HG03521 (cell line): ENCODE measurements around the gene MOV10L1.
"Not testable (repeated sequence)": the region's sequence is repeated elsewhere in the genome, so short reads cannot be mapped to it uniquely, and the experiment has no call there.

Source experiments
- ATAC-seq: cut with Tn5 transposase; IDR thresholded peaks from one replicate; pipeline ENCODE4 v1.9.1; 2021; ENCODE audit warnings: mild to moderate bottlenecking, moderate library complexity; ENCODE audit not compliant: unreplicated experiment

The MOV10L1 gene

DNA sequence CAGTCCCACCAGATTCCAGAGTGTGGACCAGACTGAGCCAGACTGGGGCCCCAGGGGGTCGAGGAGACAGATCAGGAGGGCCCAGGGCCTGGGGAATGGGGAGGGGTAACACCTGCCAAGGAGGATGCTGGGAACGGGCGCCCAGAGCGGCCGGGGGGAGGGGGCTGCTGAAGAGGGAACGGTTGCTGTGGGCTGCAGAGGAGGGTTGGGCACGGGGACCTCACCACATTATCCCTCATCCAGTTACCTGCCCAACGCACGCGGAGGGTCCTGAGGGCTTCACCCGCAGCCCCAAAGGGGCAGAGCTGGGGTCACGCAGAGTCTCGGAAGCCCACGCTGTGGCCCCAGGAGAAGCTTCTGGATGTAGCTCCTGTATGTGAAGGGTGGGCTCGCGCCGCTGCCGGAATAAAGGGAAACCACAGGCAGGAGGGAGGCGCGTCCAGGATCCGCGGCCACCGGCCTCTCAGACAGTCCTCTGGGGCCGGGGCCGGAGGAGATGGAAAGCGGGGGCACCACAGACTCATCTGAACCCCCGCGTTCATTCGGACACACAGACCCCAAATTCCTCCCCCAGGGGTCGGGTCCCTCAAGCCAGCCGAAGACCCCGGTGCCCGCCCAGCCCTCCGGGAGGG lies 110.1 kb downstream of the MOV10L1 start:
- ATAC-seq, result no peak

DNA sequence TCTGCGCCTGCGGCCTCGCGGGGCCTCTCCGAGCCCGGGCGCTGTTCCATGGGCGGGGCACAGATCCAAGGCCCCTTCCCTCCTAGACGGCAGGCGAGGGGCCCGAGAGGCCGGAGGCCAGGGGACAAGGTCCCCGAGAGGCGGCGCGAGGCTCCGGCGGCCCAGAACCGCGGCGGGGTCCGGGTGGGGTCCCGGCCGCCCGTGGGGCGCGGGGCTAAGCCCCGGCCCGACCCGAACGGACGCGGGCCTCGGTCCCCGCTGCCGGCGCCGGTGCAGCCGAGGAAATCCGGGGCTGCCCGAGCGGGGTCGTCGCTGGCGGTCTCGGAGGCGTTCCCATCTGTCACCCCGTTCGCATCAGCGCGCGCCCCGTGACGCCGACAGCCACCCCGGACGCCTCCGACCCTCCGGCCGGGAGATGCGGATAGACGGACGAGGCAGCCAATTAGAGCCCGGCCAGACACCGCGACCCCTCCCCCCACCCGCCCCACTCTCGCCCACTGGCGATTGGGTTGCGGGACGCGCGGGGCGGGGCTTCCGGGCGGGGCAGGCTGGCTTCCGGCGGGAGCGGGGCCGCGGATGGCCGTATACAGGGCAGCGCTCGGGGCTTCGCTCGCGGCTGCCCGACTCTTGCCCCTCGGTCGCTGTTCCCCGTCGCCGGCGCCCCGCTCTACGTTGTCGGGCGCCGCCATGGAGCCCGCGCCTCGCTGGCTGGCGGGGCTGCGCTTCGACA lies 110.8 kb downstream of the MOV10L1 start, which contains the start of gene SELENOO:
Gene SELENOO, plus strand, starts transcription at position 551 of the 730 bp plus-strand sequence. Its CDS starts 26 bp downstream, at position 577.
- ATAC-seq, result peak; percentile 69

DNA sequence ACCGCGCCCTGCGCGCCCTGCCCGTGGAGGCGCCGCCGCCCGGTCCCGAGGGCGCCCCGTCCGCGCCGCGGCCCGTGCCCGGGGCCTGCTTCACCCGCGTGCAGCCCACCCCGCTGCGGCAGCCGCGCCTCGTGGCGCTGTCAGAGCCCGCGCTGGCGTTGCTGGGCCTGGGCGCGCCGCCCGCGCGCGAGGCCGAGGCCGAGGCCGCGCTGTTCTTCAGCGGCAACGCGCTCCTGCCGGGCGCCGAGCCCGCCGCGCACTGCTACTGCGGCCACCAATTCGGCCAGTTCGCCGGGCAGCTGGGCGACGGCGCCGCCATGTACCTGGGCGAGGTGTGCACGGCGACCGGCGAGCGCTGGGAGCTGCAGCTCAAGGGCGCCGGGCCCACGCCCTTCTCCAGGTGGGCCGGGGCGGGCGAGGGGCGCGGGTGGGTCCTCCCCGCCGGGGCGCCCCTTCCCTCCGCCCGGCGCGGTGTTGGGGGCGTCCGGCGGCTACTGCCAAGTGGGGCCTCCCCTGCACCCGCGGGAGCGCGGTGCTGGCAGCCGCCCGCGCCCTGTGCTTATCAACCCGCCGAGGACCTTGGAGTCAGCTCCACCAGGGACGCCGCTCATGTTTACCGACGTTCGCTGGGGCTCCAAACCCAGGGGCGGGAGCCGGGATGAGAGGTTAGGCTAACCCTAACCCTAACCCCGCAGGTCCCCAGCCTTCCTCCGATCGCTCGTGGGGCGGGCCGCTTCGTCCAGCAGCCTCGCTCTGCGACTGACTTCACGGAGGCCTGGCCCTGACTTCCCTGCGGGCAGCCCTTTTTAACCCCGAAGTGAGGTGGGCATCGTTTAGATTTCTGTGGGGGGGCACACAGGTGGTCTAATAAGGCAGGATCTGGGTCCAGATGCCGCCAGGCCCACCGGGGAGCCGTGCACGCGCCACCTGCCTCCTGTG lies 111.7 kb downstream of the MOV10L1 start:
- ATAC-seq, result peak; percentile 17

DNA sequence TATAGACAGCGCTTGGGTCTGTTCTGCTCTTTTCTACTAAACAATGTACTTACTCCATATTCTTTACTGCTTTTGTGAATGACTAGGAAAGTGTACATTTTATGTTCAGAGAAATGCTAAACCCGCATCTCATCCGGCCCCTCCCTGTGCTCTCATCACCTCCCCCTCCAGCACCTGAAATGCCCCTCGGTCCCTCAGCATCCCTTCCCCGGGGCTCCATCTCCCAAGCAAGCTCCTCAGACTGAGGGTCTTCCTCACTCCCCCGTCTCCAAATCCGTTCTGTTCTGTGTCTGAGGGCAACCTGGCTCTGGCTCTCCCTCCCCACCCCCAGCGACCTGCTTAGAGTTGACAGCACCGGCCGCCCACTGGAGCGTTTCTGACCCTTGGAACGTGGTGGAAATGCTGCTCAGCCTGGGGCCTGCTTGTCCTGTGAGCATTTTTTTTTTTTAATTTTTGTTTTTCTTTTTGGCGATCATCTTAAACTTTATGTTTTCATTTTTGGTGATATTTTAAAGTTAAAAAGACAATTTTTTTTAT lies 112.4 kb downstream of the MOV10L1 start:
- no peak for ATAC-seq

DNA sequence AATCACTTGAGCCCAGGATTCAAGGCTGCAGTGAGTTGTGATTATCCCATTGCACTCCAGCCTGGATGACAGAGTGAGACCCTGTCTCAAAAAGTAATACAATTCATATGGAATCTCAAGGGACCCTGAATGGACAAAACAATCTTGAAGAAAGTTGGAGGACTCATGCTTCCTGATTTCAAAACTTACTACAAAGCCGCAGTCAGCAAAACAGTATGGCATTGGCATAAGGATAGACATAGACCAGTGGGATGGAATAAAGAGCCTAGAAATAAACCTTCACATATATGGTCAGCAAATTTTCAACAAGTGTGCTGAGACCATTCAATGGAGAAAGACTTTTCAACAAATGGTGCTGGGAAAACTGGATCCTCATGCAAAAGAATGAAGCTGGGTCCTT lies 113.5 kb downstream of the MOV10L1 start:
- ATAC-seq, result no peak

DNA sequence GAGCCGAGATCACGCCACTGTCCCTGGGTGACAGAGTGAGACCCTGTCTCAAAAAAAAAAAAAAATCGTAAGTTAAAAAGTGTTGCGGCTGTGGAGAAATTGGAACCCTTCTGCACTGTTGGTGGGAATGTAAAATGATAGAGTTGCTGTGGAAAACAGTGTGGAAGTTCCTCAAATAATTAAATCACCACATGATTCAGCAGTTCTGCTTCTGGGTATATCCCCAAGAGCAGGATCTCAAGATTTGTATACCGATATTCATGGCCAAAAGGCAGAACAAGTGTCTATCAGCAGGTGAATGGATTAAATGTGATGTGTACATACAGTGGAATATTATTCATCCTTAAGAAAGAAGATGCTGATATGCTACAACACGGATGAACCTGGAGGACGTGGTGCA lies 114.8 kb downstream of the MOV10L1 start:
- ATAC-seq, result no peak

DNA sequence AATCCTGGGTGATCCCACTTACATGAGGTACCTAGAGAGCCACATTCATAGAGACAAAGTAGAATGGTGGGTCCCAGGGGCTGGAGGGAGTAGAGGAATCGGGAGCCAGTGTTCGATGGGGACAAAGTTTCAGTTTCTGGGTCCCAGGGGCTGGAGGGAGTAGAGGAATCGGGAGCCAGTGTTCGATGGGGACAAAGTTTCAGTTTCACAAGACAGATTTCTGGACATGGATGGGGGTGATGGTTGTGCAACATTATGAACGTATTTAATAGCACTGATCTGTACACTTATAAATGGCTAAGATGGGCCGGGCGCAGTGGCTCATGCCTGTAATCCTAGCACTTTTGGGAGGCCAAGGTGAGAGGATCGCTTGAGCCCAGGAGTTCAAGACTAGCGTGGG lies 115.2 kb downstream of the MOV10L1 start:
- not testable (repeated sequence) for ATAC-seq

DNA sequence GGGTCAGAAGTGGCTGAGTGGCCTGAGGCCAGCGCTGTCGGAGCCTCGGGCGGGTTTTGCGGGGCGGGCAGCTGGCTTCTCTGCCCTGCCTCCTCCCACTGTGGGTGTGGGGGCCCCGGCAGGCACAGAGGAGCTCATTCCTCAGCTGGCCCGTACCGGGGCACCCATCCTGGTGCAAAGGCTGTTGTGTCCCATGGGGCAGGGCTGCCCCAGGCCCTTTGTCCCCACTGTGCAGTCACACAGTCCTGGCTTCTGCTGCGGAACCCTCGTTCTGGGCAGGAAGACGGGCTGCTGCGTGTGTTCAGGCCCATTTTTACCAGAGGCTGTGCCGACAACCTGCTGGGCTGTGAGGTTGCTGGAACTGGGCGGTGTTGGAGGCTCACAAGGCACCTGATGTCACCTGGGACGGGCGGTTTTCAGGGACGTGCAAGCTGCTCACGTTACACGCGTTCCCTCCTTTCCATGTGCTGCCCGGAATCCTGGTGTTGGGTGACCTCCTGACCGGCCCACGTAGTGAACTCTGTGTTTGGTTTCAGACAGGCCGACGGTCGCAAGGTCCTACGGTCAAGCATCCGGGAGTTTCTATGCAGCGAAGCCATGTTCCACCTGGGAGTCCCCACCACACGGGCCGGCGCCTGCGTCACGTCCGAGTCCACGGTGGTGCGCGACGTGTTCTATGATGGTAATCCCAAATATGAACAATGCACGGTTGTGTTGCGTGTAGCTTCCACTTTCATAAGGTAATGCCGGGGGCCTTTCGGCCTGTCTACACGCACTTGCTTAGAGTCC lies 116.2 kb downstream of the MOV10L1 start:
- ATAC-seq, result no peak

DNA sequence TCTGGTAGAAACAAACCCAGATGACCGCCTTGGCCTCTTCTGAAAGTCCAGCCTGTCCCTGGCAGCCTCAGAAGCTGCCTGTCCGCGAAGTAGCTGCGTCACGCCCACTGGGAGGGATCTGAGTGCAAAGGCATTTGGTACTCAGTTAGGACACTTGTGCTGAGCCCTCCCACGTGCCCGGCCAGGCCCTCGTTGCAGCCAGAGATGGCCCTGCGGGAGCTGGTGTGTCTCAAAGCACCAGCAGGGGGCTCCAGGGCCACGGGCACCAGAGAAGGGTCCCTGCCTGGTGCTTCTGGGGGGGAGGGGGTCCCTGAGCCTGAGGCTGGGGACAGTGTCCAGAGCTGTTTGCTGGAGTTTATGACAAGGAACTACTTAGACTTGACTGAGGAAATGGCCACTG lies 116.8 kb downstream of the MOV10L1 start:
- ATAC-seq, result no peak

DNA sequence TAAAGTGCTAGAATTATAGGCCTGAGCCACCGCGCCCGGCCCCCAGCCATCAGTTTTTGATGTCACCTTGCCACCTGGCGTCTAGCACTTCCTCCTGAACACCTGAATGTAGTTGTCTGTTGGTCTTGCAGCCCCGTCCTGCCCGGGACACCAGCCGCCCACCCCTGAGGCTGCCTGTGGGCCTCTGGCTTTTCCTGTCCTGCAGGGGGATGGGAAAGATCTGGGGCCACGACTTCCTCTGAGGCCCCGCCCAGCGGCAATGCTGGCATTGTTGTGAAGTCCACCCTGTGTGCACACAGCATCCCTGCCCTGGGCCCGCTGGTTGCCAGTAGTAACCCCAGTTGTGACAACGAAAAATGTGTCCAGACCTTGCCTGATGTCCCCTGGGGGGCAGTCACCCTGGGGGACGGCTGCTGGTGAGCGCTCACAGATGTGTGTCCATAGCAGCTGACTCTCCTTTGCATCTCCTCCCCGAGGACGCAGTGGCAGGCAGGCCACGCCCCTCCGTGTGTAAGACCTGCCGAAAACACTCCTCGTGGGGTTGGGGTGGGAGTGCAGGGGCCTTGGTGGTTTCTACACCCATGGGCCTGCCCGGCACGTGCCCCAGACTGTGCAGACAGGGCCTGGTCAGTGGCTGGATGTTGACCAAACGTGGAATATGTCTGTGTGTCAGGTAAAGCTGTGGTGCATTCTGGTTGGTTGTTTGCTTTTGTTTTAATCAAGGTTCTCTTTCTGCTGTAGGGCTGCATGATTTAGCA lies 117.8 kb downstream of the MOV10L1 start:
- no peak for ATAC-seq

DNA sequence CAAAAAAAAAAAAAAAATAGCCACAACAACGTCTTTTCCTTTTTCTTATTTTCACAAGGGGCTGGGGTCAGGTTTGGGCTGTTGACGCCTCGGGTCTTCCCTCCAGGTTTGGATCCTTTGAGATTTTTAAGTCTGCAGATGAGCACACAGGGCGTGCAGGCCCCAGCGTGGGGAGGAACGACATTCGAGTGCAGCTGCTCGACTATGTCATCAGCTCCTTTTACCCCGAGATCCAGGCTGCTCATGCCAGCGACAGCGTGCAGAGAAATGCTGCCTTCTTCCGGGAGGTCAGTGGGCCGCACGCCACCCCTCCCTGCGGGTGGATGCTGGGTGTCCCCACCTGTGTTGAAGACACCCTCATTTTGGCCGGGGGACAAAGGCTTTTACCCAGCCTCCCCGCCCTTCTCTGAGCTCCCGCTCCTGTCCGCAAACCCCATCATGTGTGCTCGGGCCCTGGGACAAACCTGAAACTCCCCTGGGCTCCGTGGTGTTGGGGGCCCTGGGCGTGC lies 118.7 kb downstream of the MOV10L1 start:
- ATAC-seq, result no peak

DNA sequence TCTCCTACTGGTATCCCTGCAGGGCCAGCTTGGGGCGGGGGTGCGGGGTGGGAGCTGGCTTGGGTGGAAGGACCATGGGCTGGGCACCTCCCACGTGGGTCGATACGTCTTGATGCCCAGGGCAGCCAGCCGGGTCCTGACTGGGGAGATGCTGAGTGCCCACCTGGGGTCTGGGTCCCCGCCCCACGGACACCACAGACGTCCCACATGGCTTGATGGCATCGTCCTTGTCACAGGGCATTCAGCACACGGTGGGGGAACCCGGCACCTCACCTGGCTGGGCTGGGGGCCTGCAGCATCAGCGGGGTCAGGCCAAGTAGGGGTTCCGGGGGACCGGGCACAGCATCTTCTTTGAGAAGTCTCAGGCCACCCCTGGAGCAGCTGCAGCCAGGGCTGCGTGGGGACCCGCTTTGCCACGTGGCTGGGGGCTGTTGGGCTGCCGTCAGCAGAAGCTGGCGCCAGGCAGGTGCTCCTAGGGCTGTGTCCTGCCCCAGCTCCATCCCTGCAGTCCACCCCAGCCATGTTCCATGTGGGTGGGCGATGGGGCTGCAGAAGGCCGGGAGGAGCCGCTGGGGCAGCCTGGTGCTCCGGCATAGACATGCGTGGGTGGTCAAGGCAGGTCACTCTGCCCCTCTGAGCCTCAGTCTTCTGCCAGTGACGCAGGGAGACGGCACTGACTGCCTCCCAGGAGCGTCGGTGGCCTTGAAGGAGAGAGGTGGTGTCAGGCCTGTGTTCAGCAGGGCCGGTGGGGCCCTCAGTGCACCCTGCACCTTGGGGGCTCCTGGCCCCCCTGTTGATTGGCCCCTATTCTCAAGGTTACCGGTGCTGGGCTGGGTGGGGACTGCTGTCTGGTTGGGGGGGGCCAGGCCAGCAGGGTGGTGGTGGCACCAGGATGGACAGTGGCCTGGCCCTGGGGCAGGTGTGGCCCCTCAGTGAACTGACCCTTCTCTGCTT lies 119.4 kb downstream of the MOV10L1 start:
- no peak for ATAC-seq

DNA sequence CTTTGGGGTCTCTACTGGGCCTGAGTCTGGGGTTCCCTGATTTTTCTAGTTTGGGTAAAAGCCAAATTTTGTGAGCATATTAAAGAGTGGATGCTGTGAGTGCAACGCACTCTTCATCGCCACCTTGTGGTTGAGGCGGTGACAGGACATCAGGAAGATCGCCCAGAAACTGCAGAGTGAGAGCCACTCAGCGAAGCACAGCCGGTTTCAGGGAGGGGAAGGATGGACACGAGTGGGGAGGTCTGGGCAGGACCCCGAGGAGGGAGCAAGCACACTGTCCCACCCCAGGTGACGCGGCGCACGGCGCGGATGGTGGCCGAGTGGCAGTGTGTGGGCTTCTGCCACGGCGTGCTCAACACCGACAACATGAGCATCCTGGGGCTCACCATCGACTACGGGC lies 120.1 kb downstream of the MOV10L1 start:
- ATAC-seq, result no peak

DNA sequence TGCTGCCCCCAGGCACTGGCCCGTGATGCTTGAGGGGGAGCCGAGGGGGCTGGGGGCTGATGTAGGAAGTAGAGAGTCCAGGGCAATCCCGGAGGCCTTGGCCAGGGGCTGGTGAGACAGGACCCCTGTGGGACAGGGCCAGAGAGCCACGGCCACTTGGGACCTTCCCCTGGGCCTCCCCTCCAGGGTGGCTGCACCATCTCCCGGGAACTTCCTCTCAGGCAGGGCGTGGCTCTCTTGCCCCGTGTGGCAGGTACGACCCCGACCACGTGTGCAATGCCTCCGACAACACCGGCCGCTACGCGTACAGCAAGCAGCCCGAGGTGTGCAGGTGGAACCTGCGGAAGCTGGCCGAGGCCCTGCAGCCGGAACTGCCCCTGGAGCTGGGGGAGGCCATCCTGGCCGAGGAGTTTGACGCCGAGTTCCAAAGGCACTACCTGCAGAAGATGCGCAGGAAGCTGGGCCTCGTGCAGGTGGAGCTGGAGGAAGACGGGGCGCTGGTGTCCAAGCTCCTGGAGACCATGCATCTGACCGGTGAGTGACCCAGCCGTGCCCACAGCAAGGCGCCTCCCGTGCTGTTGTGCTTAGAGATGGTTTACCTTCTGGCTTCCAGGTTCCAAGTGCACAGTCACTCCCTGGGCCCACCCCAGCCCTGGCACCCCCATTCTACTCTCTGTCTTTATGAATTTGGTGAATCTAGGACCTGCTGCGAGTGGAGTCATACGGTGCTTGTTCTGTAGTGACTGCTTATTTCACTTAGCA lies 120.8 kb downstream of the MOV10L1 start:
- no peak for ATAC-seq

DNA sequence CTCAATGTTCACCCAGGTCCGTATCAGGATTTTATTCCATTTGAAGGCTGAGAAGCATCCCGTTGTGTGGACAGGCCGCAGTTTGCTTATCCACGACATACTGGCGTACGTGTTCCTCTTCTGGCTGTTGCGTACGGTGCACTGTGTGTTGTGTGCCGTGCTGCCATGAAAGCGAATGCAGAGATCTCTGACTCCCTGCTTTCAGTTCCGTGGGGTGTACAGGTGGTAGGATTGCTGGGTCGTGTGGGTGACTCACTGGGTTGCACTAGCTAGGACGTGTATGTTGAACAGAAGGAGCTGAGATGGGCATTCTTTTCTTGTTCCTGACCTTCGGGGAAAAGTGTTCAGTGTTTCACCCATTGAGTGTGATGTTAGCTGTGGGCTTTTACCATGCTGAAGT lies 121.3 kb downstream of the MOV10L1 start:
- no peak for ATAC-seq
